HG02798 (cell line): Measurements from ENCODE around the gene UACA.
"Not testable (repeated sequence)": the region's sequence is repeated elsewhere in the genome, so short reads cannot be mapped to it uniquely, and the experiment has no call there.

Experiments
- ATAC-seq: cut with Tn5 transposase; IDR thresholded peaks from one replicate; pipeline ENCODE4 v1.9.1; 2021; ENCODE audit warnings: mild to moderate bottlenecking; ENCODE audit not compliant: unreplicated experiment, poor library complexity

UACA gene

DNA sequence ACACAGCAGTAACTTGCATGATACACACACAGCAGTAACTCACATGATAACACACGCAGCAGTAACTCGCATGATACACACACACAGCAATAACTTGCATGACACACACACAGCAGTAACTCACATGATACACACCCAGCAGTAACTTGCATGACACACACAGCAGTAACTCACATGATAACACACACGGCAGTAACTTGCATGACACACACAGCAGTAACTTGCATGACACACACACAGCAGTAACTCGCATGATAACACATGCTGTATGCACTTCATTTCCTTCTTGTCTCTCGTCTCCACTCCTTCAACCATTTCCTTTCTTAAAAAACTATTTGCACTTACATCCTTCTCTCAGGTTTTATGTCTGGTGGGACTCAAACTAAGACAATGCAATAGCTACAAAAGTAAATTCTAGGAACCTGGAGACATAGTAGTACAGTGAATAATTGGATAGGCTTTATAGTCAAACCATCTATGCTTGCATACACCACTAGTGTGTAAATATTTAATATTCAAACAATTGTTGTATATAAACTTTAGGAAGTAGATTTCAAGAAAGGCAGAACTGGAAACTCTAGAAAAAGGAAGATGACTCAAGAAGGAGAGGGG, 130.8 kb downstream of the UACA start:
- ATAC-seq, result no peak

DNA sequence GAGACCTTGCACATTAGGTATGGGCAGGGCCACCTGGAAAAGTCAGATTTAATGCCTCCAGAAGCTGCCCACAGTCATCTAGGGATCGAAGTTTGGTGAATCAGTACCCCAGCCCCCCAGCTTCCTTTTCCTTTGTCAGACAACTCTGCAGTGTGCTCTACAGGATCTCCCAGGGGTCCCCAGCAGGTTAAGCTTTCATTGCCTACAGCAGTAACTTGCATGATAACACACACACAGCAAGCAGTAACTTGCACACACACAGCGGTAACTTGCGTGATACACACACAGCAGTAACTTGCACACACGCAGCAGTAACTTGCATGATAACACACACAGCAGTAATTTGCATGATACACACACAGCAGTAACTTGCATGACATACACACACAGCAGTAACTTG, 131.3 kb downstream of the UACA start:
- ATAC-seq, result no peak

DNA sequence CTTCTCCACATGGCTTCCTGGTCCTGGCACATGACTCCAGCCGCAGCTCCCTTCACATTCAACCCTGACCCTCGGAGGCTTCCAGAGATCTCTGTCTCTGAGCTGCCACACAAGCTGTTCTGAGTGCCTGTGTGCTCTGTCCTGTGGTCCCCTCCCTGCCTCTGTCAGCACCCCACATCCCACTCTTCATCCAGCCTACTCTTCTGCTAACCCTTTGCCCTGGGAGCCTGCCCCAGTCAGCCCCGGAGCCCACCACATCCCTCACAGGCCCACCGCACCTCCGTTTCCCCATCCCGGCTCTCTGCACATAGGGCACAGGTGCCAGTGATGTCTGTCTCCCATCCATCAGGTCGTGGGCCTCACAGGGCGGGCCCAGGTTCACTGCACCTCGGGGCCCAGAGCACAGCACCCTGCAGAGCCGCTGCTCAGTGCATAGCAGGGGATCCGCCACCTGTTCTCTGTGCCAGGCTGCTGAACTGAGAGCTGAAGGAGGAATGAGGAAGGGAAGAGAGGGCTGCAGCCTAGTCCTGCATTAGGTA, 133.6 kb downstream of the UACA start:
- no peak for ATAC-seq

DNA sequence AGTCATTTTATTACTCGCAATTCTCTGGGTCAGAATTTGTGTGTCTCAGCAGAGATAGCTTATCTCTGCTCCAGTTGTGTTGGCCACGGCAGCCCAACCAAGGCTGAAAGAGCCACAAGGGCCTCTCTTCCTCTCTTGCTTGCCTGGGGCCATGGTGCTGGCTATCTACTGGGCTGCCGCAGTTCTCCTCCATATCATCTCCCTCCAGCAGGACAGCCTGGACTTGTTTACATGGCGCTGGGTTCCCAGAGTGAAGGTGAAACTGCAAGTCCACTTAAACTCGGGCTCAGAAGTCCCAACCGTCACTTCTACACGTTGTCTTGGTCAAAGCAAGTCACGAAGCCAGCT, 134.8 kb downstream of the UACA start:
- ATAC-seq, result no peak

DNA sequence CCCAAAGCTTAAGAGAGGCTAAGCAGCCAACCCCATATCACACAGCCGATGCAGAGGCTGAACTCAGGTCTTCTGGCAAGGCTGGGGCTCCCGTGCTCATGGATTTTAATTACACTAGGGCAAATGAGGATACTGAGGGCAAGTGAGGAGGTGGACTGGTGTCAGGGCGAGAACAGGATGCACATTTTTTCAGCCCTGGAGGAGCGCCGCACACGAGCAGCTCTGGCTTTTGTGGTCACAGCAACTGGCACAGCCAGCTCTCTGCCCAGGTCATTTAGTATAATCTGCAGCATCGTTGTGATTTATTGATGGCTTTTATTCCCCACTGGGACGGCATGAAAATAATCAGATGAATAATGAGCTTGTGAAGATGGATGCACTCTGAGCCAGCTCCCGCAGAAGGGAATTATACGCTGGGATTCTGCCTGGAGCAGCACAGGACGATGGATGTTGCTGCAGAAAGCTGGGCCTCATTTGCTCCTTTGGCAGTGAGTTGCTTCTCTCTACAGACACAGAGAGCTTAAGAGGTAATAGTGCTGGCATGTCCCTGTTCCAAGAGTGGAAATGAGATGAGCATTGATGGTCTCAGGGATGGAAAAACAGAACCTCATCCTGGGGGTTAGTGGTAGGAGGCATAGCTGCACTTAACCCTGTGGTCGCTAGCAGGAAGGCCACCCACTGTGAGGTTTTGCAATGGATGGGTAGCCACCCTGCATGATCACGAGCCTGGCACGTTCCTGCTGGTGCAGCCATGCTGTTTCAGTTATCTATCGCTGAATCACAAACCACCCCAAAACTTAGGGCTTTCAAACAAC, 135.4 kb downstream of the UACA start:
- ATAC-seq, result no peak

DNA sequence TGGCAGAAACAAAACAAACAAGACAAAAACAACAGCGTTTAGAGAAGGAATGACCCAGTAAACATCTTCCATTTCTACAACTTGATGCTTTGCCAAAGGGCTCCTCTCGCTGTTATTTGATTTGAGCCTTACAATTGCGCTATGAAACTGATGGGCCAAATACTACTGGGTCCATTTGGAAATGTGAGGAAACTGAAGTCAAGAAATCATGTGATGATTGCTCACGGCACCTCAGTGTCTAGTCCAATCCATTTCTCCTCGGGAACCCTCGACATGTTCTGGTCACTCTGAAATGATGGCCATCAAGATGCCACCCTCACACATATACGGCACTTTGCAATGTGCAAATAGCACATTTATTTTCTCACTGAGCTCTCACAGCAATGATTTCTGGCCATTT, 136.0 kb downstream of the UACA start:
- ATAC-seq, result no peak

DNA sequence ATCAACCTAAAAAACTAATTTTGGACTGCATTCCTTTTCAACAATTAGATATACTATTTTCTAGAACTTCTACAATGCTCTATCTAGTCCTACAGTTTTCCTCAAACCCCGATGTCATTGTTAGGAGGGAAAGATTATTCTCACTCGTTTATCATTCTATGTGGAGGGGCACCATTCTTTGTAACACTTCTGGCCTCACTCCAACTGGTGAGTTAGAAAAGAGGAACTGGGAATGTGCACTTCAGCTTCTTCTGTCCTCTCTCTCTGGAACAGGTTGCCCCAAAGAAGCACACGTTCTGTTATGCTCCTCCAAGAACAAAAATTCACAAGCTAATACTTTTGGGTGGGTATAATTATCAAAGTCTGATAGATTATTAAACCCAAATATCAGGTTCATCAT, 137.9 kb downstream of the UACA start:
- no peak for ATAC-seq

DNA sequence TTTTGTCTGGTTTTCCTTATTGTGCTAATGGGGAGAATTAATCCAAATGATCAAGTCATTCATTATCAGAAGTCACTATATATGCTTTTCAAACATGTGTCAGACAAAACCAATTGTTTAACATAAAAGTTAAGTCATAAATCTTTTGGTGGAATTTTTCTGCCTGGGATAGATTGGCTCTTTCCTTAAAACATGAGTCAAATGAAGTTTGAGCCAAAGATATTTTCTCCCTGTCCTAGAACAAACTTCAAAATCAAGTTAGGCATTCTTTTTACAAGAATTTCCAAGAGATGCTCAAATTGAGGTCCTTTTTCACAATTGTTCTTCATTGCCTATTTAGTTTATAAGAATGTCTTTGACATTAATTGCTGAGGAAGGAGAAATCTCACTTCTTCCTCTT, 138.3 kb downstream of the UACA start:
- ATAC-seq, result no peak

DNA sequence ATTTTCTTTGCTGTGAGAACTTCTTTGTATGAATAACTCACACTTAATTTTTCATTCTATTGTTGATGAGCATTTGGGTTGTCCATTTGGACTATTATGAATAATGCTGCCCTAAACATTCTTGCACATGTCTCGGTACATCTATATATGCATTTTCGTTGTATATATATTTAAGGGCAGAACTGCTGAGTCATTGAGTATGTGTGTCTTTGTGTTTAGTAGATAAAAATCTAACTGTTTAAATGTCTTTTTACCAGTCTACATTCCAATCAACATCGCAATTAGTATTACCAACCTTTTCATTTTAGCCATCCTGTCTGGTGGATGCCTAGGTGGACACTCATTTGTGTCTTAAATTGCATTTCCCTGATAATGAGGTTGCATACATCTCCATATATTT, 144.4 kb downstream of the UACA start:
- ATAC-seq, result no peak

DNA sequence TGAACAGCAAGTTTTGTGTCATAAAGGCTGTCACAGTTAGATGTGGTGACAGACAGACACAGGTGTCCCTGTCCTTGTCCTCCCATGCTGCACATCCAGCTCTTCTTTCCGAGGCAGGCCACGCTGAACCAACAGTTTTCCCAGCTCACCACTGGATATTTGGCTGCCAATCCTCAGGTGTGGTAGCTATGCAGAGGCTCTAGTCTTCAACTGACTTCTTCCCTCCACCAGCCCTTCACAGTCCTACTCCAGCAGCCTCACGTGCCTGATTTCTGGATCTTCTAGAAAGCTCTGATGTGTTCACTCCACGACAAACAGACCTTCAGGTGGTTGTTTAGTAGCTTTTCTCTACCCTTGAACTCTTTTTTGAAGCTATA, 145.5 kb downstream of the UACA start:
- ATAC-seq, result no peak

DNA sequence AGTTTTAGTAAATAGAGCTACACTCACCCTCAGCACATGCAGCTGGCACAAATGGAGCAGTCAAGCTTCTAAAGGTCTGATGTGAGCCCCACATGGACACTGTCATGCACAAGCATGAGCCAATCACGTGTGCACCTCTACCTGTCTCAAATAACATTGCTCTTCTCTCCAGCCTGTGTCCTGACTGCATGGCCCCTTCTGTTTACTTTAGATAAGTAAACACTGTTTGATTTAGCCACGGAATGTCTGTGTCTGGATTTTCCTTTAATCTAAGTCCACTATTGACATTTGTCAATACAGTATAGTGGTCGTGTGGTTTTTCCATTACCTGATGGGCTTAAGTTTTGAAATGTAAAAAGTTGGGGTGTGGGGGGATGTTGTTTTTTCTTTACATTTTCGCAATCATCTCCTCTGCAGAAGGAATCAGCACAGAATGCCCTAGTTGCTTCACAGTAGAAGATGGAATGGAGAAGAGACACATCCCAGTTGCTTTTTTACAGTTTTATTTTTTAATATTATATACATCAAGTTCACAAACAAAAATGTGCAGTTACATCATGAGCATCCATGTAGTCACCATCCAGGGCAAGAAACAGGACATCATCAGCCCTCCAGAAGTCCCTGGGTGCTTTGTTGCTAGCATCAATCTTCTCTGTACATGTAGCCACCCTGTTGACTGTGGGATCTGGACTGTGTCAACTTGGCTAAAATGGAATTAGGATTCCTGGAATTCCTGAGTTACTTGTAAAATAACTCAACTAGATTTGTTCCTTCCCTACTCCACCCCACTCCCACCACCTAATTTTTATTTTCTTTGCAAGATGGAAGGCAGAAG, 146.1 kb downstream of the UACA start:
- no peak for ATAC-seq

DNA sequence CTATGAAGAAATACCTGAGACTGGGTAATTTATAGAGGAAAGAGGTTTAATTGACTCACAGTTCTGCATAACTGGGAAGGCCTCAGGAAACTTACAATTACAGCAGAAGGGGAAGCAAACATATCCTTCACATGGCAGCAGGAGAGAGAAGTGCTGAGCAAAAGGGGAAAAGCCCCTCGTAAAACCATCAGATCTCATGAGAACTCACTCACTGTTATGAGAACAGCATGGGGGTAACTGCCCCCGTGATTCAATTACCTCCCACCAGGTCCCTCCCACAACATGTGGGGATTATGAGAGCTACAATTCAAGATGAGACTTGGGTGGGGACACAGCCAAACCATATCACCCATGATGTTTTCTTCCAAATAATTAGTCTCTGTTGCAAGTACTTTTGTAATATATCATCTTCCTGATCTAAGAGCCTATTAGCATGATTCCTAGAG, 147.0 kb downstream of the UACA start:
- not testable (repeated sequence) for ATAC-seq

DNA sequence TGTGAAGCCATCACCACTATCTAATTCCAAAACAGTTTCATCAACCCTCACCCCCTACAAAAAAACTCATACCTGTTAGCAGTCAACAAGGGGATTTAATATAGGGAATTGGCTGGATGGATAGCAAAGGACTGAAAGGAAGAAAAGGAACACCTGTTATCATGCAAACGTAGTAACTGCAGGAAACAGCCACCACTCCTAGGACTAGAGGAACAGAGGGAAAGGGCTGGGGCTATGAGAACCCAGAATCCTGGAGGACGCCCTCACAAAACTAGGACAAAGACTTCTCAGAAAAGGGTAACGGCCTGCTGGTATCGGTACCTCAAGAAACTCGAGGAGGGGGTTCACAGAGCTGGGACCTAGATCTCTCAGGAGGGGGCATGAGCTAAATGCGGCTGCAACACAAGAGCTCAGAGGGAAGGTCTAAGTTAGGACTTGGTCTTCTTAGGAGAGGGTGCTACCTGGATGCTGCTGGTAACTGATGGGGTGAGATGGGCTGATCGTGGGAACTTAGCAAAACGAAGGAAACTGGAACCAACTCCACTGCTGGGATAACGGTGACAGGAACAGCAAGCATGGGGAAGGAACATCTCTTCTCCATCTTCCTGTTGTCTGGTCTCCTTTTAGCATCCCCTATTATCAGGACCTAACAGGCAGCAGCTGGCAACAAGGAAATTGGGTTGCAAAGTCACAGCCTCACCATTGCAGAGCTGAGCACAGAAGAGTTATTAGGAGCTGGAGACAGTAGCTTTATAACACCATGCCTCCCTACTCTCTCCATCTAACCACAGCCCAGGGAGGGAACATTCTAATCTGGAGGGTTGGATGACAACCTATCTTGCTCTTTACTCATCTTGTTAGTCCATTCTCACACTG, 147.7 kb downstream of the UACA start:
- no peak for ATAC-seq

DNA sequence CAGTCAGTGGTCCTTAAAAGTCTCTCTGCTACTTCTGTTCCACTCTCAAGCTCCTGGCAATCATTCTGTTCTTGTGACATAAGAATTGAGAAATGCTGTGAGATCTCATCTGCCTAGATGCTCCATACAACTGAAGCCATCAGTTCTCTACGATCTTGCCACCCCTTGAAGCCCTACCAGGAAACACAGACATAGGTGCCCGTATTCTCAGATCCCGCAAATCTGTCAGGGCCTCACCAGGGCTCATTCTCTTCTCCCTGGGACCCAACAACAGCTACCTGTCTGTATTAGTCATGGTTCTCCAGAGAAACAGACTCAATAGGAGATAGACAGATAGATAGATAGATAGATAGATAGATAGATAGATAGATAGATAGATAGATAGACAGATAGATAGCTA, 149.1 kb downstream of the UACA start:
- no peak for ATAC-seq

DNA sequence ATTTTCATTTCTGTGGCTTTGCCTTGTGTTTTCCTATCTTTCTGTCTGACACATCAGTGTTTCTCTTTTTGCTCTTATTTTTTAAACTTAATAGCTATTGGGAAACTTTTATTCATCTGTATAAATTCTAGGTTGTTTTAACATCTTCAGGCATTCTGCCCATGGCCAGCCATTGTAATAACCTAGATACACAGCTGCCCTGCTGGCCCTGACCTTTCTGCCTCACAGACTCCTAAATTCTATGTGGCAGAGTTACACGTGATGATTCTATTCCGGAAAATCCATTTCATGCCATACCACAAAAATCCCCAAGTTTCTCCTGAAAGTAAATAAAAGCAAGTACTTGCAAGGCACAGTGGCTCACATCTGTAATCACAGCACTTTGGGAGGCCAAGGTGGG, 150.1 kb downstream of the UACA start:
- ATAC-seq, result no peak

DNA sequence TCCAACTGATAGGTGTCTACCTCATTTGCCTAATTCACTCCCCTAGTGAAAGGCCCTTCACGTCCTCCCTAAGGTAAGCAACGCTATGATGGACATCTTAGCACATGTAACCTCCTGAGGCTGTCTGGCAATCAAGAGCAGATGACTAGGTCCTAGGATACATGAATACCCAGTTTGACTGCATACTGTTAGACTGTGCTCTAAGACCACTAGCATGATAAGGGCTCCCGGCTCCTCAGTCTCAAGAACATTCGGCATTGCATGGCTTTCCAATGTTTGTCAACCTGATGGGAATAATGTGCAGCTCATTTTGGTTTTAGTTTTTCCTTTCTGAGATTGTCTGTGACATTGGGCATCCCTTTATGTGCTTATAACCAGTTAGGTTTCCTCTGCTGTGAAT, 152.1 kb downstream of the UACA start:
- ATAC-seq, result no peak

DNA sequence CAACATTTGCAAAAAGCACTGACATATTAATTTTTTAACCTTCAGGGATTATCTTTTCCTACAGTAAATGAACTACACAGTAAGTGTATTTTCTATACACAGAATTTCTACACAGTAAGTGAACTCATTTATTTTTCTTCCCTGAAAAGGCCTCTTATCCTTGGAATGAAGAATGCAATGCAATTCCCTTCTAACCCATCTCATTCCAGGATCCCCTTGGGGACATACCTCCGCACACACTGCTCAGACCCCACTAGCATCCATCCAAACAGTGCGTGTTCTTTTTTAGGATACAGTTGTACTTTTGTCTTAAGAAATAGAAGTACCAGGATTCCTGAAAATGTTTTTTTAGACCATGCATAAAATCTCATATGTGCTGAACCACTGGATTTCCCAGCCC, 152.8 kb downstream of the UACA start:
- no peak for ATAC-seq

DNA sequence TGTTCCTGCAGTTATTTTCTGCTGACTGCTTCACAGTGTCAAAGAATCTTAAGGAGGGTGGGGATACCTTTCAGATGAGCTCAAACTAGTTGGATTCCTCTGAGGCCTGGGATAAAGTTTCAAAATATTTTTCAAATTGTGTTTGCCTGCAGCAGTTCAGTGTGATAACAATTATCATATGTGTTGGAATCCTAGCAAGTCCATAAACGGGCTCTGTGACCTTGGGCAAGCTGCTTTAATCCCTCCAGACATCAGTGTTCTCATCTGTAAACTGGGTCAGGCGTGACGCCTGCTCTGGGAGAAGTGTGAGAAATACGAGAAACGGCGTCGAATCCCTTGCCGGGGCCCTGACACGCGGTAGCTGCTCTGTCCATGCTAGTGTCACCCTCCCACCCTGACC, 153.5 kb downstream of the UACA start:
- ATAC-seq, result no peak

DNA sequence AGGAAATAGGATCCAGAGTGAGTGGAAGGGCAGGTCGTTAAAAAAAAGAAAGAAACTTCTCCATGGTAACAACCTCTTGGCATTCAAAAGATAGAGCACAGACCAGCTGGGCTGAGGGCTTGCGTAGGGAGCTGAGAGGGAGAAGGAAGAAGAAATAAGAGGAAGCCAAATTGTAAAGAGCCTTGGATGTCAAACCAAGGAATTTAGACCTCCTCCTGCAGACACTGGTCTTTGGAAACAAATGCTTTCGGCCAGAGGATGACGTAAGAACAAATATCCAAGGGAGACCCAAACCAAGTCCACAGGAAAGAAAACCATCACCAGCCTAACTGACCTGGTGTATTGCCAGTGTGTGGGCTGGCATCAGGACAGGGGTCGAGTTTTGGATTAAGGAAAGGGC, 155.2 kb downstream of the UACA start:
- no peak for ATAC-seq
